Ascending aorta (tissue), 2 donors: ENCODE results near the gene RUNX1. TPM values are rescaled to one million over a fixed set of nuclear protein-coding genes. Genes with fewer than 3 reads are reported as not detected.

Source experiments
- DNase-seq, 2 donors: peaks; one replicate each; pipeline ENCODE4 v3.0.0-alpha.2; 2019; ENCODE audit warnings: low spot score in 2 of 2
- H3K27ac ChIP-seq, 2 donors: fragments of 200-600 bp; sonication (generic); one replicate each; pipeline ENCODE4 v1.5.1; 2016 to 2017; ENCODE audit warnings: mild to moderate bottlenecking in 1 of 2
- H3K27me3 ChIP-seq: fragments of 200-600 bp; sonication (generic); one replicate; pipeline ENCODE4 v1.5.1; 2017
- H3K36me3 ChIP-seq, 2 donors: fragments of 200-600 bp; sonication (generic); one replicate each; pipeline ENCODE4 v1.5.1; 2016
- H3K4me1 ChIP-seq, 2 donors: fragments of 200-600 bp; sonication (generic); one replicate each; pipeline ENCODE4 v1.5.1; 2016 to 2017; ENCODE audit warnings: mild to moderate bottlenecking in 1 of 2
- H3K4me3 ChIP-seq, 2 donors: fragments of 200-600 bp; sonication (generic); one replicate each; pipeline ENCODE4 v1.5.1; 2016 to 2017; ENCODE audit warnings: mild to moderate bottlenecking in 1 of 2
- H3K9me3 ChIP-seq, 2 donors: fragments of 200-600 bp; sonication (generic); one replicate each; pipeline ENCODE4 v1.5.1; 2016
- intact Hi-C: fragments of 100-400 bp; cut with DNase I; formaldehyde crosslinking; loops from one replicate; pipeline ENCODE4 v1.15.1; 2023
- total RNA-seq: library from RNA; depleted of rRNA; stranded (reverse); fragments of >200 nt; gene quantifications from one replicate; pipeline ENCODE4 v1.1.0, GENCODE V29; 2016
- TF ChIP-seq, protein P1 (sequence below), 3 experiments: fragments of 200-600 bp in 2 of 3; fragments of 450-650 bp in 1 of 3; sonication (generic) in 2 of 3; IDR thresholded peaks; one replicate each; pipeline ENCODE4 v1.5.1; 2016 to 2019; ENCODE audit warnings: antibody characterized with exemption in 3 of 3, mild to moderate bottlenecking in 1 of 3, moderate library complexity in 1 of 3

The RUNX1 gene
- total RNA-seq, 1 donor from 2014 or later, result 16.3 TPM

DNA sequence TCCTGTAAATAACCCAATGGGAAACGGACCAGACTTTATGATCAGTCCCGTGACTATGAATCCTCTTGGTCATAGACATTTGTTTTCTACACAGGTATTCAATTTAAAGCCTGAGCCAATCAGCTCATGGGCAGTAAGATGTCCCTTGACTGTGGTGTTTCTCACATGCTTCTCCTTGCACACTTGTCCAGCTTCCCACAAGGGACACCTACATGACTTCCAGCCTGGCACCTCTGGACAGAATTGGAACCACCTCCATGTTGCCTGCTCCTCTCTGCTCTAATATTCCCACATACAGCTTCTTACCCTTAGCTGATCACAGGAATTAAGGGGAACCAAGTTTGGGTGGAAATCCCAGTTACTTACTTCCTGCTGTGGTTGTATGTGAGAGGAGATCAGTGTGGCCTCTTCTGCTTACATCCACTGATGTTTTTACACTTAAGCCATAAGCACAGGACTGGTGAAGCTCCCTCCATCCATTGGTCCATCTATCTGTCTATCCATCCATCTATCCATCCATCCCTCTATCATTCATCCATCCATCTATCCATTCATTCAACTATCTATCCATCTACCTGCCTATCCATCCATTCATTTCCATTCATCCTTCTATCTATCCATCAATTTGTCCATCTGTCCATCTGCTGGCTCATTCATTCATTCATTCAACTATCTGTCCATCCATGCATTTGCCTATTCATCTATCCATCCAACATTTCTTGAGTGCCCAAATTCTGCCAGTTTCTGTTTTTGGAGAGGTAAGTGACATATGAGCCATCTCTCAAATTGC lies 16.4 kb downstream of the RUNX1 start:
- no peak for DNase-seq
- Histone ChIP-seq H3K4me3 (no peak overlapping the region), H3K9me3 (no peaks in the 10 kb centered on the region), H3K27ac (no peak overlapping the region), H3K4me1 (no peaks in the 10 kb centered on the region), H3K36me3 (no peaks in the 10 kb centered on the region), H3K27me3 (no peaks in the 10 kb centered on the region)
- TF ChIP-seq, protein P1, sequence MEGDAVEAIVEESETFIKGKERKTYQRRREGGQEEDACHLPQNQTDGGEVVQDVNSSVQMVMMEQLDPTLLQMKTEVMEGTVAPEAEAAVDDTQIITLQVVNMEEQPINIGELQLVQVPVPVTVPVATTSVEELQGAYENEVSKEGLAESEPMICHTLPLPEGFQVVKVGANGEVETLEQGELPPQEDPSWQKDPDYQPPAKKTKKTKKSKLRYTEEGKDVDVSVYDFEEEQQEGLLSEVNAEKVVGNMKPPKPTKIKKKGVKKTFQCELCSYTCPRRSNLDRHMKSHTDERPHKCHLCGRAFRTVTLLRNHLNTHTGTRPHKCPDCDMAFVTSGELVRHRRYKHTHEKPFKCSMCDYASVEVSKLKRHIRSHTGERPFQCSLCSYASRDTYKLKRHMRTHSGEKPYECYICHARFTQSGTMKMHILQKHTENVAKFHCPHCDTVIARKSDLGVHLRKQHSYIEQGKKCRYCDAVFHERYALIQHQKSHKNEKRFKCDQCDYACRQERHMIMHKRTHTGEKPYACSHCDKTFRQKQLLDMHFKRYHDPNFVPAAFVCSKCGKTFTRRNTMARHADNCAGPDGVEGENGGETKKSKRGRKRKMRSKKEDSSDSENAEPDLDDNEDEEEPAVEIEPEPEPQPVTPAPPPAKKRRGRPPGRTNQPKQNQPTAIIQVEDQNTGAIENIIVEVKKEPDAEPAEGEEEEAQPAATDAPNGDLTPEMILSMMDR (IDR thresholded peaks at IDR 0.05), result no peak
- intact Hi-C loops, result no loop called here

DNA sequence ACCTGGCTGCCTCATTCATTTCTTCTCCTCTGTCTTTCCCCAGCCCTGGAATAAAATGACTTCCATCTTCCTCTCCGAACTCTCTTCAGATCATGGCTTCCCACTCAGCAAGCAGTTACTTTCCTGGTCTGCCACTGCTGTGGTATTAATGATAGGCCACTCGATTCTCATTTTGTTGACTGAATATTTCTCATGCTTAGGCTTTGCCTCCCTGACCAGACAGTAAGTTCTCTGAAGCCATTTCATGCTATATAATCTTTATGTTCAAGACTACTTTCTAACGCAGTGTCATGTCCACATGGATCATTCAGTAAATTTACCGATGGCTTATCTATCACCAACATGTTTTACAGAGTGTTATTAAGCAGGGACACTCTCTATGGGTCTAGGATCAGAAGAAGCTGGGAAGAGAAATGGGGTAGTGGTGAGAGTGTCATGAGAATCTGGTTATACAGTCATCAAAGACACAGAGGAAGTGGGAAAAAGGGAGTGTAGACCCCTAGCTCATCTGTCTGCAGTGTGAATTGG lies 20.6 kb downstream of the RUNX1 start:
- H3K27me3 ChIP-seq, result no peaks in the 10 kb centered on the region
- intact Hi-C loops, result no loop called here
- no peaks in the 10 kb centered on the region for H3K4me1 ChIP-seq
- no peak for DNase-seq
- H3K36me3 ChIP-seq, result no peaks in the 10 kb centered on the region
- no peak overlapping the region for H3K27ac ChIP-seq
- TF ChIP-seq, protein P1 (IDR thresholded peaks at IDR 0.05), result no peak
- no peak overlapping the region for H3K4me3 ChIP-seq
- no peaks in the 10 kb centered on the region for H3K9me3 ChIP-seq

DNA sequence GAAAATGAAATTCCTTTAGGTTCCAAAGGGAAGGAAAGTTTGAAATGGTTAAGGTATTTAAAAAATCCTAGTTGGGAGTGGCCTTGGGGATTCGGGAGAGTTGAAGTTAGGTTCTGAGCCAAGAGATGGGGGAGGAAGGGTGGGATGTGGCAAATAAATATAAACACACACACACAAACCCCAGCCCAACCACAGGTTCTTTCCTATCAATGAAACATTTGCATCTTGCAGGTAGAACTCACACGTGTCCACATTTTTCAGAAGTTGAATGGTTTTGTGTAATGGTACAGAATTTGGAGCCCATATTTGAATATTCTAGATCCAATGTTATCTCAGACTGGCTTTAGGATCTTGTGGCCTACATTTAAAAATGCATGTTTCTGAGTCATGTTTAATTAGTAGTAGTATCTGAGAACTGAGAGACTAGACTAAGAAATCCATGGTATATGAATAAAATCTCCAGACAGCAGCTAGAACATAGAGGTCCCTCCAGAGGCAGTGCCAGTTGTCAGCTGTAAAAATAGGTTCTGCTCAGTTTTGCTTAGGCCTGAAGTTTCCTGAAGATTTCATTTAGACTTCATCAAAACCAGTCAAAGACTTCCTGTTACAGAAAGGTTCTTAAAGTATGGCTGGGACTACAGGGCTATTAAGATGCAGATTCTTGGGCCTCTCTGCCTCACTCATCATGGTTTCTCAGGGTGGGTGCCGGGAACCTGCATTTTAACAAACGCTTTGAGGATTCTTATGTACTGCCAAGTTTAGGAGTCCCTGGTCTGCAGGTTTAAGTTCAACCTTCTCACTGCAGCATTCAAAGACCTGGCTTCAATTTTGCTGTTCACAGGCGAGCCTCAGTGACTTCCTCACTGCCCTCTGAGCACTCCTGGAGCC lies 21.3 kb downstream of the RUNX1 start:
- Histone ChIP-seq H3K27me3 (no peaks in the 10 kb centered on the region), H3K4me3 (no peak overlapping the region), H3K9me3 (no peaks in the 10 kb centered on the region), H3K27ac (no peak overlapping the region), H3K4me1 (no peaks in the 10 kb centered on the region), H3K36me3 (no peaks in the 10 kb centered on the region)
- intact Hi-C loops, result no loop called here
- no peak for DNase-seq
- TF ChIP-seq, protein P1 (IDR thresholded peaks at IDR 0.05), result no peak

DNA sequence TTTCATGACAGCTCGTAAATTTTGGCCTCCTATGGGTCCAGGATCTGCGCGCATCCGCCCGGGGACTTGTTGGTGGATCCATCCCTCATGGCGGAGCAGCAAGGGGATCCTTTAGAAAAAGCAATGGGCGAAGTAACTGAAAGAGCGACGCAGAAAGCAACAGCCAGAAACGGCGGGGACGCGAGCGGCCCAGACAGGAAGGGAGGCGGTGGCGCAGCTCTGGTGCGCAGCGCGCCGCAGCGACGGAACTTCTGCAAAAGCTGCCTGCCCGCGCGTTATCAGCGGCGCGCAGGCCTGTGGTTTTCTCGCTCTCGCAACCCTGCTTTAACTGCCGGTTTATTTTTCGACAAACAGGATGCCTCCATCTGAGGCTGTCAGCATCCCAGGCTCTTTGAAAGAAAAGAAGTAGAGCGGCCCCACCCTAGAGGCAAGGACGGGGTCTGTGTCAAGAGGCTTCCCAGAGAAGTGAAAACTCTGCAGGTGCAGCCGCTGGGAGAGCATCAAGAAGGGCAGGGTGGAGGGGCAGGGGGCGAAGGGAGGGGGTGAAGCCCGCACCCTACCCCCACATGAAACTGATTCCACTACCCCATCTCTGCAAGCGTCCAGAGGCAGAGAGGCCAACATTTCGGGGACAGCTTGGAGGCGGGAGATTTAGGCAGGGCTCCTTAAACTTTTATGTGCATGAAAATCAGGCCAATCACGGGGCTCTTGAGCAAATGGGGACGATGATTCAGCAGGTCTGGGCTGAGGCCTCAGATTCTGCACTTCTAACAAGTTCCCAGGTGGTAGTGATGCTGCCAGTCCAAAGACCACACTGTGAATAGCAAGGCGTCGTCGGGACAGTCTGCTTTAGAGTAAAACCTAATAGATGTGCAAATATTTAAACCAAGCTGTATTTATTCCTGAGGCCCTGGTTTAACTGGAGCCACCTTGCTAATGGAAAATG lies 22.2 kb downstream of the RUNX1 start:
- Histone ChIP-seq H3K4me1 (no peaks in the 10 kb centered on the region), H3K4me3 (peak overlapping the region; percentile 12 to 52), H3K27ac (no peak overlapping the region), H3K9me3 (no peaks in the 10 kb centered on the region), H3K27me3 (no peaks in the 10 kb centered on the region), H3K36me3 (no peaks in the 10 kb centered on the region)
- DNase-seq, result peak in 1 of 2 donors; percentile 78
- TF ChIP-seq, protein P1 (IDR thresholded peaks at IDR 0.05), result no peak
- intact Hi-C loops, result no loop called here

DNA sequence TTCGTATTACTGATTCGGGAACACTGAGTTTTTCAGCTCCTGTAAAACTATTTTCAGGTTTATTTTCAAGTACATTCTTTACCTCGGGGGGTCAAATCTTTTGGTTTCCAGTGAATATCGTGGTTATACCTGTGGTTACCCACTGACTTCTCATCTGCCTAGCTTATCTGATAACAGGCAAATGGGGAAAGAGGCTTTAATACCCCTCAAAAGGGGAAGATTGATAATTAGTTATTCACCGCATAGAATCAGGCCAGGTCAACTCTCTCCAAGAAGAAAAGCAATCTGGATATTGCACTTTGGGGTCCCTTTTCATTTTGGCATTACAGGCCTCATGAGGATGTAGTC lies 23.0 kb downstream of the RUNX1 start:
- DNase-seq, result no peak
- no peaks in the 10 kb centered on the region for H3K27me3 ChIP-seq
- H3K9me3 ChIP-seq, result no peaks in the 10 kb centered on the region
- TF ChIP-seq, protein P1 (IDR thresholded peaks at IDR 0.05), result no peak
- H3K4me1 ChIP-seq, result no peaks in the 10 kb centered on the region
- intact Hi-C loops, result no loop called here
- H3K4me3 ChIP-seq, result peak overlapping the region in 1 of 2 donors; percentile 52
- no peak overlapping the region for H3K27ac ChIP-seq
- H3K36me3 ChIP-seq, result no peaks in the 10 kb centered on the region
